Measurements from ENCODE around the gene SUSD4. TPM values are rescaled to one million over a fixed set of nuclear protein-coding genes. Genes with fewer than 3 reads are reported as not detected.

Gene SUSD4
- total RNA-seq, 5 donors from 2014 or later (not counting 1 experiment from before 2014, with no cell fraction given), result 1.3 to 16.7 (median 6.4) TPM

DNA sequence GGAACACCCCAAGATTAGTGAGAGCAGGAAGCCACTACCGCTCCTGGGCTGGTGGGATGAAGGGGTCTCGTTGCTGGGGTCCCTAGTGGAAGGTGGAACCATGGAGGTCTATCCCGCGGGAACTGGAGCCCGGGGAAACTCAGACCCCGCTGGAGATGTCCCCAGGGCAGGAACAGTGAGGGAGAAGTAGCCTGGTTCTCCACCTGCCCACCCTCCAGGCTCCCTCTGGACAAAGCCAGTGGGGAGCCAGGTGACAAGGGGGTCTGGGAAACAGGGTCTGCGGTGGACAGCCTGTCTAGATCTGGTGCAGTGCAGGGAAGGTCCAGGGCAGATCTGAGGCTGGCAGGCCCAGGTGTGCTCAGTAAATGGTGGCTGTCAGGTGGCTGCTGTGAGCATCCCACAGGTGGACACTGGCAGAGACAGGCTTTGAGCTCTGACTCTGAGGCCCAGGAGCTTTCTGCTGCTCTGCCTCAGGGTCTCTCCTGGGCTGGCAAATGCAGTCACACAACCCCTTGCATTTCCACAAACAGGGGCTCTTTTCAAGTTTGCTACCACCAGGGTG, 132.9 kb downstream of the SUSD4 start:
- Histone ChIP-seq H3K36me3 (ENCODE audit: control insufficient read depth in 2 of 2, extremely low read depth in 1 of 2, insufficient read depth in 1 of 2, low read length in 1 of 2) (no peaks in the 10 kb centered on the region), H3K4me1 (ENCODE audit: control insufficient read depth in 1 of 2, extremely low read depth in 1 of 2, insufficient read depth in 2 of 2, low read length in 2 of 2) (peaks cover 59 to 72% of the 10 kb centered on the region in 2 experiments), H3K27ac (ENCODE audit: low read length) (peak overlapping the region; percentile 69), H3K27me3 (replicated peaks in 1 of 2; ENCODE audit: control insufficient read depth in 2 of 2, extremely low read depth in 1 of 2, insufficient read depth in 2 of 2, low read length in 1 of 2) (peaks cover 0 to 5% of the 10 kb centered on the region in 2 experiments), H3K4me3 (ENCODE audit: control insufficient read depth in 1 of 2, extremely low read depth in 1 of 2, low read length in 1 of 2) (no peak overlapping the region), H3K9me3 (no peaks in the 10 kb centered on the region)
- H3K4me3 Mint-ChIP-seq, result peak overlapping the region in 2 of 3 donors; percentile 58 to 78
- peaks cover 2 to 4% (median 3%) of the 10 kb centered on the region in 3 donors for H3K9me3 Mint-ChIP-seq
- peaks cover 66 to 81% (median 78%) of the 10 kb centered on the region in 3 donors for H3K4me1 Mint-ChIP-seq
- ATAC-seq (replicated peaks in 1 of 4) (no peak), DNase-seq (no peak)
- peaks cover 4% of the 10 kb centered on the region for H3K36me3 Mint-ChIP-seq
- peak overlapping the region; percentile 98 to 99 for H3K27ac Mint-ChIP-seq
- CTCF ChIA-PET, result interaction anchor here in 1 of 2 donors (0.7 kb wide), 1 partner anchor 19 kb away, joined by 7 read pairs; no protein-coding TSS in a partner anchor
- POLR2A ChIA-PET, result no interaction called here
- 100% methylated on average over 1 of the region's 7 CpGs for WGBS (ENCODE audit: insufficient coverage)
- H3K27me3 Mint-ChIP-seq, result peaks cover 0 to 1% of the 10 kb centered on the region in 2 donors

DNA sequence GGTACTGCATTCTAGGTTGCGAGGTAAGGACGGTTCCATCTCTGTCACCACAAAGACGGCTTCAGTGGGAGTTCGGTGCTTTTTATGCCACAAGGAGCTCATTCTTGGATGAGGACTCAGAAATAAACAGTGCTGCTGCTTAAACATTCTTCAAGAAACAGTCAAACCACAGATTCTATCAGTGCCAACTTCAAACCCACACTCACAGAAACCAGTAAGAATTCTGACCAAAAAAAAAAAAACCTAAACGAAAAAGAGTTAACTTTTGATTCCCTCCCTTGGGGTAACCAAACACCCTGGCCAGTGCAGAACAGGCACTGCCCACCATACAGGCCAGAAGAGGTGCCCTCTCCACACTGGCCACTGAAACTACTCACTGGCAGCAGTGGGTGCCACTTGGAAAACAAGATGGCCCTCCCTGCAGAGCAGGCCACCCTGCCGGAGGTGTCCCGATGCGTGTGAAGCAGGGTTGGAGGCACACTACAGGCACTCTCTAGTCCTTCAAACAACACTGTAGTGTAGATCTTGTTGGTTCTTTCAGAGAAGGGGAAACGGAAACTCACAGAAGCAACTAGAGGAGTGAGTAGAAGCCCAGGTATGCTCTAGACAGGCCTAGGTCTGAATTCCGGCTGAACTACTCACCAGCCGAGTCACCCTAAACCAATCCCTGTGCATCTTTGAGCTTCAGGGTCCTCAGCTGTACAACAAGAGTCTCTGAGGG, 133.7 kb downstream of the SUSD4 start:
- Mint-ChIP-seq H3K9me3 (no peaks in the 10 kb centered on the region), H3K36me3 (peaks cover 11% of the 10 kb centered on the region), H3K4me3 (peak overlapping the region; percentile 48 to 78 (median 58)), H3K27ac (peak overlapping the region; percentile 98 to 99), H3K27me3 (peaks cover 0 to 5% of the 10 kb centered on the region in 2 donors), H3K4me1 (peaks cover 66 to 81% (median 73%) of the 10 kb centered on the region in 3 donors)
- ATAC-seq (replicated peaks in 1 of 4) (peak; percentile 77 to 82 (median 78)), DNase-seq (peak in 13 of 35 experiments; percentile 9 to 59 (median 23))
- peaks cover 0 to 5% of the 10 kb centered on the region in 2 experiments for H3K27me3 ChIP-seq (replicated peaks in 1 of 2; ENCODE audit: control insufficient read depth in 2 of 2, extremely low read depth in 1 of 2, insufficient read depth in 2 of 2, low read length in 1 of 2)
- 20% methylated on average over 4 of the region's 11 CpGs for WGBS (ENCODE audit: insufficient coverage)
- H3K4me3 ChIP-seq (ENCODE audit: control insufficient read depth in 1 of 2, extremely low read depth in 1 of 2, low read length in 1 of 2), result peak overlapping the region in 1 of 2 donors; percentile 4
- no peaks in the 10 kb centered on the region for H3K9me3 ChIP-seq
- H3K36me3 ChIP-seq (ENCODE audit: control insufficient read depth in 2 of 2, extremely low read depth in 1 of 2, insufficient read depth in 1 of 2, low read length in 1 of 2), result no peaks in the 10 kb centered on the region
- peak overlapping the region; percentile 69 for H3K27ac ChIP-seq (ENCODE audit: low read length)
- ChIA-PET CTCF (interaction anchor here (0.6 to 1.0 kb wide), 4 partner anchors 20 to 417 kb away, joined by 4 to 7 read pairs (median 5); no protein-coding TSS in a partner anchor), POLR2A (interaction anchor here in 1 of 2 donors (0.6 to 0.8 kb wide), 3 partner anchors 23 to 77 kb away, joined by 3 to 12 read pairs (median 4); no protein-coding TSS in a partner anchor)
- peaks cover 59 to 72% of the 10 kb centered on the region in 2 experiments for H3K4me1 ChIP-seq (ENCODE audit: control insufficient read depth in 1 of 2, extremely low read depth in 1 of 2, insufficient read depth in 2 of 2, low read length in 2 of 2)

DNA sequence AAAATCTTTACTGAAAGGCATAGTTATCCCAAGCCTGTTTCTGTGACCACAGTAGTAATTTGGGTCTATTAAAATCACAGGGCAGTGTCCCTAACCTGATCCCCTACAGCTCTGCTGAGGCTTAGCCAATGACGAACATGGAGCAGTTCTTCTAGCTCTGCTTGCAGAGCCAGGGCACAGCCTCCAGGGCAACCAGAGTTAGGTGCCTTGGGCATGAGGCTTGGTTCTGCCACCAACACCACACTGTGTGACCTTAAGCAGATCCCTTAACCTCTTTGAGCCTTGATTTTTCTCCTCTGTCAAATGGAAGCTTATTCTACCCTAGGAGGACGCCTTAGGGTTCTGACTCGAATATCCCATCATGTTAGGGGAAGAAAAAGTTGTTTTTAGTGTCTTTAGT, 134.2 kb downstream of the SUSD4 start:
- Mint-ChIP-seq H3K4me1 (peaks cover 62 to 76% (median 69%) of the 10 kb centered on the region in 3 donors), H3K27ac (peak overlapping the region; percentile 98 to 99), H3K9me3 (no peaks in the 10 kb centered on the region), H3K27me3 (peaks cover 0 to 5% of the 10 kb centered on the region in 2 donors), H3K36me3 (peaks cover 11% of the 10 kb centered on the region), H3K4me3 (peak overlapping the region; percentile 48 to 78 (median 58))
- Histone ChIP-seq H3K4me1 (ENCODE audit: control insufficient read depth in 1 of 2, extremely low read depth in 1 of 2, insufficient read depth in 2 of 2, low read length in 2 of 2) (peaks cover 55 to 72% of the 10 kb centered on the region in 2 experiments), H3K36me3 (ENCODE audit: control insufficient read depth in 2 of 2, extremely low read depth in 1 of 2, insufficient read depth in 1 of 2, low read length in 1 of 2) (no peaks in the 10 kb centered on the region), H3K27me3 (replicated peaks in 1 of 2; ENCODE audit: control insufficient read depth in 2 of 2, extremely low read depth in 1 of 2, insufficient read depth in 2 of 2, low read length in 1 of 2) (peaks cover 0 to 5% of the 10 kb centered on the region in 2 experiments), H3K9me3 (no peaks in the 10 kb centered on the region), H3K4me3 (ENCODE audit: control insufficient read depth in 1 of 2, extremely low read depth in 1 of 2, low read length in 1 of 2) (peak overlapping the region in 1 of 2 donors; percentile 4), H3K27ac (ENCODE audit: low read length) (peak overlapping the region; percentile 69)
- WGBS (ENCODE audit: insufficient coverage), result 60% methylated on average over 1 of the region's 3 CpGs
- DNase-seq (no peak), ATAC-seq (replicated peaks in 1 of 4) (peak in 3 of 4 experiments; percentile 4 to 32 (median 4))
- ChIA-PET CTCF (interaction anchor here (0.6 to 1.0 kb wide), 3 partner anchors 96 to 416 kb away, joined by 4 to 6 read pairs (median 4); no protein-coding TSS in a partner anchor), POLR2A (interaction anchor here in 1 of 2 donors (0.6 to 0.8 kb wide), 3 partner anchors 23 to 77 kb away, joined by 3 to 12 read pairs (median 4); no protein-coding TSS in a partner anchor)

DNA sequence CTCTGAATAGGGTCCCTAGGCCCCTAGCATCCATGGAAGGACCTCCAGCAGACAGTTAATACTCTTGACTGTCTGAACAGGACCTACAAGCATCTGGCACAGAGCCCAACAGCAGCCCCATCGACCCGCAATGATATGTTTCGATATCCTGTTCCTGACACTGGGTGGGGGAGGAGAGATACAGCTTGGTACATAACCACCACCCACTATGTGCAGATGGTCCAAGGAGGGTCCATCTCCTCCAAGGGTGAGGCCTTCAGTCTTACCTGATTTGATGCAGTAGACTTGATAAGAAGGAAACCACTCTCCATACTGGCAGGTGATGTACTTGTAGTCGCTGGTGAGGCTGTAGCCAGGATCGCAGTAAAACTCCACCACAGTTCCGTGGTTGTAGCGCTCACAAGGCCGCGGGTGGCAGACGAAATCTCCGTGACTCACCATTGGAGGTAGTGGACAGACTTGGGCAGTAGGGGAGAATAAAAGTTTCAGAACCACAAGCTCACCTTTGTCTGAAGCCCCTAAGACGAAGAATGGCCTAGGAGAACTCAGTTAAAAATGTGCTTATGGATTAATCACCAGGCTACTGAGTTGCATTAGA, 134.9 kb downstream of the SUSD4 start:
- DNase-seq (no peak), ATAC-seq (replicated peaks in 1 of 4) (no peak)
- Mint-ChIP-seq H3K36me3 (peaks cover 11% of the 10 kb centered on the region), H3K9me3 (no peaks in the 10 kb centered on the region), H3K4me3 (peak overlapping the region in 1 of 3 donors; percentile 78), H3K27ac (peak overlapping the region in 1 of 2 donors; percentile 99), H3K4me1 (peaks cover 55 to 69% (median 61%) of the 10 kb centered on the region in 3 donors), H3K27me3 (peaks cover 0 to 5% of the 10 kb centered on the region in 2 donors)
- CTCF ChIA-PET, result no interaction called here
- no peaks in the 10 kb centered on the region for H3K36me3 ChIP-seq (ENCODE audit: control insufficient read depth in 2 of 2, extremely low read depth in 1 of 2, insufficient read depth in 1 of 2, low read length in 1 of 2)
- no CpG with 5 or more reads among the region's 12 CpGs for WGBS (ENCODE audit: insufficient coverage)
- POLR2A ChIA-PET, result no interaction called here
- H3K9me3 ChIP-seq, result no peaks in the 10 kb centered on the region
- H3K27me3 ChIP-seq (replicated peaks in 1 of 2; ENCODE audit: control insufficient read depth in 2 of 2, extremely low read depth in 1 of 2, insufficient read depth in 2 of 2, low read length in 1 of 2), result peaks cover 0 to 5% of the 10 kb centered on the region in 2 experiments
- peaks cover 52 to 69% of the 10 kb centered on the region in 2 experiments for H3K4me1 ChIP-seq (ENCODE audit: control insufficient read depth in 1 of 2, extremely low read depth in 1 of 2, insufficient read depth in 2 of 2, low read length in 2 of 2)
- no peak overlapping the region for H3K4me3 ChIP-seq (ENCODE audit: control insufficient read depth in 1 of 2, extremely low read depth in 1 of 2, low read length in 1 of 2)
- H3K27ac ChIP-seq (ENCODE audit: low read length), result peak overlapping the region; percentile 69

DNA sequence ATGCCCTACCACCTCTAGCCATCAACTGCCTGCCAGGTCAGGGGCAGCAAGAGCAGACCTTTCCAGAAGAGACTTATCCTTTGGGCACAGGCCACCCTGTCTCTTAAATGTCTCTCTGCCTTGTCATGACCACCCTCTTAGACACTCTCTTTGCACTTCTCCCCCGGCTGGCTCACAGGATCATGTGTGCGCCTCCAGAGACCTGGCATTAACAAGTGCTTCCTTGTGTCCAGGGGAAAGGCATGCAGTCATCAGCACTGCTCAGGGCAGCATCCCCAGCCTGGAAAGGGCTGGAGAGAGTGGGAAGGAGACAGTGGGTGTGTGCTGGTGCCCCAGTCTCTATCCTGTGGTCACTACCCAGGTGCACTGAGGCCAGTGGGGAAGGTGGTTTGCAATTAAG, 135.8 kb downstream of the SUSD4 start:
- Mint-ChIP-seq H3K9me3 (no peaks in the 10 kb centered on the region), H3K4me1 (peaks cover 47 to 61% (median 53%) of the 10 kb centered on the region in 3 donors), H3K27ac (peak overlapping the region; percentile 36 to 68), H3K4me3 (peak overlapping the region in 1 of 3 donors; percentile 42), H3K36me3 (peaks cover 11% of the 10 kb centered on the region), H3K27me3 (peaks cover 0 to 5% of the 10 kb centered on the region in 2 donors)
- H3K4me1 ChIP-seq (ENCODE audit: control insufficient read depth in 1 of 2, extremely low read depth in 1 of 2, insufficient read depth in 2 of 2, low read length in 2 of 2), result peaks cover 46 to 61% of the 10 kb centered on the region in 2 experiments
- H3K27me3 ChIP-seq (replicated peaks in 1 of 2; ENCODE audit: control insufficient read depth in 2 of 2, extremely low read depth in 1 of 2, insufficient read depth in 2 of 2, low read length in 1 of 2), result peaks cover 0 to 7% of the 10 kb centered on the region in 2 experiments
- H3K9me3 ChIP-seq, result no peaks in the 10 kb centered on the region
- CTCF ChIA-PET, result no interaction called here
- no peak for ATAC-seq (replicated peaks in 1 of 4)
- whole genome bisulfite sequencing (ENCODE audit: insufficient coverage), result 93% methylated on average over 2 of the region's 2 CpGs
- H3K36me3 ChIP-seq (ENCODE audit: control insufficient read depth in 2 of 2, extremely low read depth in 1 of 2, insufficient read depth in 1 of 2, low read length in 1 of 2), result no peaks in the 10 kb centered on the region
- POLR2A ChIA-PET, result no interaction called here
- H3K4me3 ChIP-seq (ENCODE audit: control insufficient read depth in 1 of 2, extremely low read depth in 1 of 2, low read length in 1 of 2), result no peak overlapping the region
- DNase-seq, result no peak
- H3K27ac ChIP-seq (ENCODE audit: low read length), result no peak overlapping the region
